WERI-Rb-1 (cell line): ENCODE data around the gene PGC.

Experiments used
- DNase-seq: peaks from one replicate; pipeline ENCODE4 v3.0.0-alpha.2; 2020
- H3K27ac ChIP-seq: fragments of 250-450 bp; sonication (Bioruptor Pico); 2 replicates; pipeline ENCODE4 v1.5.1; 2020; ENCODE audit warnings: mild to moderate bottlenecking, moderate library complexity
- H3K27me3 ChIP-seq: fragments of 250-450 bp; sonication (Bioruptor Pico); 2 replicates; pipeline ENCODE4 v1.5.1; 2021; ENCODE audit warnings: mild to moderate bottlenecking, low read depth, moderate library complexity; ENCODE audit not compliant: insufficient read depth, severe bottlenecking
- H3K36me3 ChIP-seq: fragments of 250-450 bp; sonication (Bioruptor Pico); 2 replicates; pipeline ENCODE4 v1.5.1; 2020; ENCODE audit warnings: mild to moderate bottlenecking, moderate library complexity
- H3K4me3 ChIP-seq: 2 replicates; pipeline ENCODE4 v1.5.1; 2011; ENCODE audit warnings: low read depth, mild to moderate bottlenecking, control low read depth, low read length
- H3K9me3 ChIP-seq: fragments of 250-450 bp; sonication (Bioruptor Pico); 2 replicates; pipeline ENCODE4 v1.5.1; 2021; ENCODE audit warnings: mild to moderate bottlenecking, moderate library complexity; ENCODE audit not compliant: severe bottlenecking
- CTCF ChIP-seq: IDR thresholded peaks from 2 replicates; pipeline ENCODE4 v1.5.1; 2011; ENCODE audit warnings: low read depth, mild to moderate bottlenecking, control low read depth, inconsistent platforms, low read length

Gene PGC

GRCh38 chr6:41739041-41739440, 8.2 kb downstream of the PGC start:
- H3K27me3 ChIP-seq: no peaks in the 10 kb centered on the region
- no peak for TF ChIP-seq CTCF
- no peaks in the 10 kb centered on the region for H3K36me3 ChIP-seq
- H3K9me3 ChIP-seq: no peaks in the 10 kb centered on the region
- H3K4me3 ChIP-seq: no peak overlapping the region
- DNase-seq: no peak
- no peak overlapping the region for H3K27ac ChIP-seq

GRCh38 chr6:41737591-41738130, 9.5 kb downstream of the PGC start:
- Histone ChIP-seq H3K27me3 (no peaks in the 10 kb centered on the region), H3K27ac (no peak overlapping the region), H3K36me3 (no peaks in the 10 kb centered on the region), H3K9me3 (no peaks in the 10 kb centered on the region), H3K4me3 (no peak overlapping the region)
- DNase-seq: no peak
- TF ChIP-seq CTCF: no peak

- no peaks in the 10 kb centered on the region for H3K9me3 ChIP-seq
- H3K27me3 ChIP-seq: no peaks in the 10 kb centered on the region
- H3K27ac ChIP-seq: no peak overlapping the region
- TF ChIP-seq CTCF: no peak
- no peaks in the 10 kb centered on the region for H3K36me3 ChIP-seq
- DNase-seq: no peak
- H3K4me3 ChIP-seq: no peak overlapping the region
These were observed 10.2 kb downstream of the PGC start for GRCh38 chr6:41736800-41737555.

GRCh38 chr6:41736186-41736733, 10.9 kb downstream of the PGC start:
- no peaks in the 10 kb centered on the region for H3K27me3 ChIP-seq
- no peak overlapping the region; the same call in 1 of the 2 replicates for H3K4me3 ChIP-seq
- no peaks in the 10 kb centered on the region for H3K9me3 ChIP-seq
- no peak for DNase-seq
- no peak overlapping the region for H3K27ac ChIP-seq
- H3K36me3 ChIP-seq: no peaks in the 10 kb centered on the region
- TF ChIP-seq CTCF: no peak

- DNase-seq: peak; percentile 98
- peak within 1 kb of the TSS; percentile 77 for H3K4me3 ChIP-seq
- peak; percentile 98 for TF ChIP-seq CTCF
- no peaks in the 10 kb centered on the region for H3K27me3 ChIP-seq
- peak within 1 kb of the TSS; percentile 64 for H3K27ac ChIP-seq
- H3K9me3 ChIP-seq: no peaks in the 10 kb centered on the region
- no peaks in the 10 kb centered on the region for H3K36me3 ChIP-seq
These were observed 11.6 kb downstream of the PGC start, which contains the start of gene TFEB for GRCh38 chr6:41735427-41736185. TFEB (minus strand) TSS chr6:41735608; CDS start chr6:41691213, 44,395 bp downstream.
